Activated T-helper 17 cell treated with anti-CD3 and anti-CD28 coated beads, Interleukin-2, amount 50 U/mL, for 72 hours (primary cell): ENCODE measurements around the gene NPAS3. TPM values are rescaled to one million over a fixed set of nuclear protein-coding genes. Genes with fewer than 3 reads are reported as not detected.

ENCODE experiments used
- ATAC-seq: fragments of 150-1000 bp; cut with Tn5 transposase; replicated peaks from 2 replicates; pipeline ENCODE4 v1.10.0; 2021; ENCODE audit warnings: mild to moderate bottlenecking, moderate library complexity
- H3K27ac Mint-ChIP-seq: one replicate; pipeline ENCODE4 v1.8.0; 2022; ENCODE audit warnings: mixed read lengths
- H3K27me3 Mint-ChIP-seq: one replicate; pipeline ENCODE4 v1.8.0; 2022; ENCODE audit warnings: mixed read lengths
- H3K36me3 Mint-ChIP-seq: one replicate; pipeline ENCODE4 v1.8.0; 2022; ENCODE audit warnings: low read depth, mild to moderate bottlenecking, mixed read lengths
- H3K4me1 Mint-ChIP-seq: one replicate; pipeline ENCODE4 v1.8.0; 2022; ENCODE audit warnings: mixed read lengths
- H3K4me3 Mint-ChIP-seq: one replicate; pipeline ENCODE4 v1.8.0; 2022; ENCODE audit warnings: mild to moderate bottlenecking, mixed read lengths
- H3K9me3 Mint-ChIP-seq: one replicate; pipeline ENCODE4 v1.8.0; 2022; ENCODE audit warnings: mixed read lengths
- total RNA-seq, 2 donors: library from RNA; stranded (reverse); gene quantifications; one replicate each; pipeline ENCODE4 v1.2.3, GENCODE V29; 2022

The NPAS3 gene
- total RNA-seq, 2 donors from 2014 or later = not detected

DNA sequence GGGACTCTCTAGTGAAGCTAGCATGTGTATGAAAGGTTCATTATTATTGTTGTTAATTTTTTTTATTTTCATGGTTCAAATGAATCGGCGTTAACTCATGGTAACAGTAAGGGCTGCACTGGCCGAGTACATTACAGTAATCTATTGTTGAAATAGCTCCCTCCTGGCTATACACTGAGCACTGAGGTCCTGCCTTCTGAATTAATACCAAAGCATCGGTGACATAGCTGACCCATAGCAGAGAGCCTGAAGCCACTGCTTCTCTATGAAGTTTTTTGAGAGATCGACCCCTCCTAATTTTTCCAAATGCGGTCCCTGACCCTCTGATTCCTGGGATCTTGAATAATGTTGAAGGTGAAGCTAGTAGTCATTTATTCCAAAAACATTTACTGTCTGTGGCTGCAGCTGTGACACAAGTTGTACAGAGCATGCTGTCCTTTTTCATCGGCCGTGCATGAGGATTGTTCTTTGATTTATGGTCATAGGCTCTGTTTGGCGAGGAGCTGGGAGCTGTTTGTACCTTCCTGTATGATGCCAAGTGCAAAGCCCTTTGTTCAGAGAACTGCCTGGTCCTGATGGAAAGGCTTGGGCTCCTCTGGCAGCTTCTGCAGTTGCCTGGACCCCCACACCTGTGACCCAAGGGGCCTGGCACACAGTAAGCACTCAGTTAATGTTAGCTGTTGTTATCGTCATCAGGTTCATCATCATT, 525.7 kb downstream of the NPAS3 start:
- H3K9me3 Mint-ChIP-seq = no peaks in the 10 kb centered on the region
- H3K27me3 Mint-ChIP-seq = no peaks in the 10 kb centered on the region
- H3K27ac Mint-ChIP-seq = no peak overlapping the region
- H3K4me3 Mint-ChIP-seq = no peak overlapping the region
- H3K36me3 Mint-ChIP-seq = no peaks in the 10 kb centered on the region
- ATAC-seq = no peak
- H3K4me1 Mint-ChIP-seq = no peaks in the 10 kb centered on the region

GRCh38 chr14:33465846-33466700, 527.4 kb downstream of the NPAS3 start:
- ATAC-seq = no peak
- H3K27me3 Mint-ChIP-seq = no peaks in the 10 kb centered on the region
- no peaks in the 10 kb centered on the region for H3K36me3 Mint-ChIP-seq
- no peak overlapping the region for H3K4me3 Mint-ChIP-seq
- H3K27ac Mint-ChIP-seq = no peak overlapping the region
- H3K4me1 Mint-ChIP-seq = no peaks in the 10 kb centered on the region
- no peaks in the 10 kb centered on the region for H3K9me3 Mint-ChIP-seq

GRCh38 chr14:33467971-33468370, 529.3 kb downstream of the NPAS3 start:
- Mint-ChIP-seq H3K4me3 (no peak overlapping the region), H3K9me3 (no peaks in the 10 kb centered on the region), H3K36me3 (no peaks in the 10 kb centered on the region), H3K27ac (no peak overlapping the region), H3K4me1 (no peaks in the 10 kb centered on the region), H3K27me3 (no peaks in the 10 kb centered on the region)
- ATAC-seq = no peak

DNA sequence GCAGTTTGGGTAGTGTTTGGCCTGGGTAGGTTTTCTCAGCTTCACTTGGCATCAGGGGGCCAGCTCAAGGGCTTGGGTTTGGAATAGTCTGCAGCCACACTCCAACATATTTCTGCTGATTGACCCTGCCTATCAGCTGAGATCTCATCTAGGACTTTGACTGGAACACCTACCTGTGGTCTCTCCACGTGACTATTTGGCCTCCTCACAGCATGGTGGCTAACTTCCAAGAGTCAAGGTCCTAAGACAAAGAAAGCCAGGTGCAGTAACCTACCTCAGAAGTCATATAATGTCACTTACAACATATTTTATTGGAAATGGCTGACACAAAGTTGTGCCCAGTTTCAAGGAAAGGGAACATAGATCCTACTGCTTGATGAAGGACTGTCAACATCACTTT, 531.2 kb downstream of the NPAS3 start:
- Mint-ChIP-seq H3K4me1 (no peaks in the 10 kb centered on the region), H3K4me3 (no peak overlapping the region), H3K36me3 (no peaks in the 10 kb centered on the region), H3K9me3 (no peaks in the 10 kb centered on the region), H3K27me3 (no peaks in the 10 kb centered on the region), H3K27ac (no peak overlapping the region)
- no peak for ATAC-seq

- ATAC-seq = no peak
- H3K4me1 Mint-ChIP-seq = no peaks in the 10 kb centered on the region
- no peaks in the 10 kb centered on the region for H3K36me3 Mint-ChIP-seq
- no peak overlapping the region for H3K4me3 Mint-ChIP-seq
- no peaks in the 10 kb centered on the region for H3K27me3 Mint-ChIP-seq
- no peaks in the 10 kb centered on the region for H3K9me3 Mint-ChIP-seq
- no peak overlapping the region for H3K27ac Mint-ChIP-seq
Measured at GRCh38 chr14:33471776-33472175, 533.1 kb downstream of the NPAS3 start.

- H3K9me3 Mint-ChIP-seq = no peaks in the 10 kb centered on the region
- no peak overlapping the region for H3K4me3 Mint-ChIP-seq
- H3K36me3 Mint-ChIP-seq = no peaks in the 10 kb centered on the region
- H3K4me1 Mint-ChIP-seq = no peaks in the 10 kb centered on the region
- no peak overlapping the region for H3K27ac Mint-ChIP-seq
- ATAC-seq = no peak
- peaks cover 5% of the 10 kb centered on the region for H3K27me3 Mint-ChIP-seq
Measured at GRCh38 chr14:33475623-33476022, 536.9 kb downstream of the NPAS3 start.

DNA sequence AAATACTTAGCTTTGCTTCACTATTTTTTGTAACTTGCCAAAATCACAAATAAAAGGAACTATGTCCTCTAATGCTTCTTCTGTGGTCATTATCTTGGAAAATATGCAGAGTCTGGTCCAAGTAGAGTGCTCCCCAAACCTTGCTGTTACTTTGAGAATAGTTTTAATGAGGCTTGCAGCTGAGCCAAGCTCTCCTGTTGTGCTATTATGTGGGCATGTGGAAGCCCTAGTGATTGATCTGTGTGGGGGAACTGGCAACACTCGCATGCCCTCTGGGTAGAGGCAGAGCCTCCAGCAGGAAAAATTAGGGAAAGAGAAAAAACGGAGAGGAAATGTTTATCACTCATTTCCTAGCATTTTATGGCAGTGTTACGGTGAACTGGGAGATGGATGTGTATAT, 539.1 kb downstream of the NPAS3 start:
- no peak overlapping the region for H3K4me3 Mint-ChIP-seq
- H3K27me3 Mint-ChIP-seq = peaks cover 15% of the 10 kb centered on the region
- no peaks in the 10 kb centered on the region for H3K9me3 Mint-ChIP-seq
- H3K4me1 Mint-ChIP-seq = no peaks in the 10 kb centered on the region
- ATAC-seq = no peak
- H3K36me3 Mint-ChIP-seq = no peaks in the 10 kb centered on the region
- H3K27ac Mint-ChIP-seq = no peak overlapping the region

- Mint-ChIP-seq H3K4me1 (no peaks in the 10 kb centered on the region), H3K27ac (no peak overlapping the region), H3K27me3 (peaks cover 39% of the 10 kb centered on the region), H3K4me3 (no peak overlapping the region), H3K36me3 (no peaks in the 10 kb centered on the region), H3K9me3 (no peaks in the 10 kb centered on the region)
- ATAC-seq = no peak
Measured at GRCh38 chr14:33480071-33480886, 541.6 kb downstream of the NPAS3 start.

DNA sequence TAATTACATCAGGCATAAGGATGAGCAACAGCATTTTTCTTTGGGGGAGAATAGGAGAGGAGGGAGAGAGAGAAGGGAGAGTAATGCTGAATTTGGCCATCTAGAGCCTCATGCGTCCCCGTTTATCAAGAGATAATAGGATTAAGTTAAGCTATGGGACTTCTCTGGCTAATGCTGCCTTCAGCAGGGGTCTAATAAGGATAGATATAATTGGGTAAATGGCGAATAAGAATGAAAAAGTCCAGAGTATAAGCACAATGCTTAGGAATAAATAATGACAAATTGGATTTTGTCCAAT, 542.2 kb downstream of the NPAS3 start:
- Mint-ChIP-seq H3K36me3 (no peaks in the 10 kb centered on the region), H3K27me3 (peaks cover 44% of the 10 kb centered on the region), H3K4me1 (no peaks in the 10 kb centered on the region)

DNA sequence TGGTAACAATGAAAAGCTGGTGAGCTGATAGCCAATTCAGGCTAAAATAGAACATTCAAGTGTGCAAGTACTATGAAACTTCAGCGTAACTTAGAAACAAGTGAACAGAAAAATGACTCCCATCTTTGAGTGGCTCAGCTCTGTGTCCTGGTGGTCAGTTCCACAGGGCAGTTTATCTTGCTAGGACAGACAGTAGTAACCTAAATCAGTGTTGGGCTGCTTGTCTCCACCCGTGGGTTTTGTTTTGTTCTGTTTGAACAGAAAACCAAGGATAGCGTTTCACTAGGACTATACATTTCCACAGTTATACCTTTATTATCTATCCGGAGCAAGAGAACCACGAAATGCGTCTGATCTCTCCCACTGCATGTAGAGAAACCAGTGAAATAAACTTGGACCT, 544.4 kb downstream of the NPAS3 start:
- Mint-ChIP-seq H3K9me3 (no peaks in the 10 kb centered on the region), H3K4me1 (no peaks in the 10 kb centered on the region)
- ATAC-seq = no peak

More for the DNA sequence above, 542.2 kb downstream of the NPAS3 start:
- no peak for ATAC-seq
- Mint-ChIP-seq H3K27ac (no peak overlapping the region), H3K9me3 (no peaks in the 10 kb centered on the region), H3K4me3 (no peak overlapping the region)

DNA sequence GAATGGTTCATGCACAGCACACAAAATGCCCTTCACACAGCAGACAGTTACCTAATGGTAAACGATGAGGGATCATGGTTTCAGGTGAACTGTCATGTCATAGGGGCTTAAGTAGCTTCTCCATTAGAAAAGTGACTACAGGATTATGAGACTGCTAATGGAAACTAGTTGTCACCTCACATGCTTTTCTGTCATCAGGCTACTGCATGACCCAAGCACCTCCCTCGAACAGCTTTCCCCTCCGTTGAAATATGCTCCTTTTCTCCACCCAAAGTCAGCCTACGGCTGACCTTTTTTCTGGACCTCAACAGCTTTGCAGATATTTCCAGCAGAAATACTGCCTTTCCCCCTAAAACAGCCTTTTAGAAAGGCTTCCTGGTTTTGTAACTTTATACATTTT, 544.9 kb downstream of the NPAS3 start:
- no peaks in the 10 kb centered on the region for H3K9me3 Mint-ChIP-seq
- no peak for ATAC-seq
- H3K4me1 Mint-ChIP-seq = no peaks in the 10 kb centered on the region
- no peaks in the 10 kb centered on the region for H3K36me3 Mint-ChIP-seq
- H3K4me3 Mint-ChIP-seq = no peak overlapping the region
- no peak overlapping the region for H3K27ac Mint-ChIP-seq
- peaks cover 49% of the 10 kb centered on the region for H3K27me3 Mint-ChIP-seq

More for the DNA sequence above, 544.4 kb downstream of the NPAS3 start:
- no peaks in the 10 kb centered on the region for H3K36me3 Mint-ChIP-seq
- H3K4me3 Mint-ChIP-seq = no peak overlapping the region
- no peak overlapping the region for H3K27ac Mint-ChIP-seq
- peaks cover 48% of the 10 kb centered on the region for H3K27me3 Mint-ChIP-seq

DNA sequence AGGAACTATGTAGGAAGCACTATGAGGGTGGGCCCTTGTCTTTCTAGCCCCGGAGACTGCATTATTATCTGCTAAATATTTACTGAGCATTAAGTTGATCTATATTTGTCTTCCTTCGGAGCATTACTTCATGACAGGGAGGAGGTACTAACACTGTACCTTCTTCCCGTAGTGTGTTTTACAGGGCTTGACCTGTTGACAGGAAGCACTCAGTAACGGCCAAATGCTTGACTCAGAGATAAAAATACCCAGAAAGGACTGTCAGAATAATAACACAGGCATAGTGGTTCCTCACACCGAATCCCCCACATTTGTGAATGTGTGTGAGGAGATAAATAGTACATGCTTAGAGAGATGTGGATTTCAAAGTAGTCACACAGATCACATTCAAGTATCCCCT, 545.6 kb downstream of the NPAS3 start:
- no peak overlapping the region for H3K4me3 Mint-ChIP-seq
- no peaks in the 10 kb centered on the region for H3K36me3 Mint-ChIP-seq
- no peak for ATAC-seq
- no peaks in the 10 kb centered on the region for H3K4me1 Mint-ChIP-seq
- H3K27ac Mint-ChIP-seq = no peak overlapping the region
- H3K9me3 Mint-ChIP-seq = no peaks in the 10 kb centered on the region
- H3K27me3 Mint-ChIP-seq = peaks cover 49% of the 10 kb centered on the region

GRCh38 chr14:33486332-33486890, 547.7 kb downstream of the NPAS3 start:
- Mint-ChIP-seq H3K36me3 (no peaks in the 10 kb centered on the region), H3K9me3 (no peaks in the 10 kb centered on the region), H3K4me3 (no peak overlapping the region), H3K4me1 (no peaks in the 10 kb centered on the region), H3K27ac (no peak overlapping the region), H3K27me3 (peaks cover 44% of the 10 kb centered on the region)
- ATAC-seq = no peak

DNA sequence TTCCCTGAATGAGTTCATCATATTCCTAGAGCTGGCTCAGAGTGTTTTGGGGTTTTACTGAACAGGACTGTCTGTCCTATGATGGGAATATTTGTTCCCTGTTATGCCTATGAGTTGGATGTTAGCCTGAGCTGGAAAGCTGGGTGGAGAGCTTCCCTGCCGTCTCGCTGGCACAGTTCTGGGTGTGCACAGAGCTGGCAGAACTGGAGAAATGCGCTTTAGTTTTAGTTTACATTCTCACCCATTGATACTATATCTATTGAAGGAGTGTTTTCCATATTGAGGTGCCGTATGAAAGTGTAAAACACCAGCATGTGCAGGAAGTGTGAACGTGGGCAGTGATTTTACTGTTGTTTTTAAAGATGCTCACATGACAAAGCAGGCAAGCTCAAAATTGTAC, 549.9 kb downstream of the NPAS3 start:
- no peak for ATAC-seq
- Mint-ChIP-seq H3K27me3 (peaks cover 40% of the 10 kb centered on the region), H3K4me3 (no peak overlapping the region), H3K27ac (no peak overlapping the region), H3K9me3 (no peaks in the 10 kb centered on the region), H3K36me3 (no peaks in the 10 kb centered on the region), H3K4me1 (no peaks in the 10 kb centered on the region)
